GM21576 (cell line): ENCODE data around the gene FLVCR2.

Source experiments
- ATAC-seq: cut with Tn5 transposase; IDR thresholded peaks from one replicate; pipeline ENCODE4 v1.9.1; 2021; ENCODE audit warnings: mild to moderate bottlenecking, moderate library complexity; ENCODE audit not compliant: unreplicated experiment

Gene FLVCR2

GRCh38 chr14:75578102-75578785 lies at the start of gene FLVCR2:
Gene FLVCR2, plus strand, starts transcription at chr14:75578620. Its CDS starts 353 bp downstream, at chr14:75578973.
- ATAC-seq, result peak; percentile 36

- no peak for ATAC-seq
Measured at GRCh38 chr14:75531256-75531655, 47.2 kb upstream of the FLVCR2 start.

- ATAC-seq, result no peak
Measured at GRCh38 chr14:75531660-75532317, 46.6 kb upstream of the FLVCR2 start.

GRCh38 chr14:75533791-75534555 lies 44.4 kb upstream of the FLVCR2 start:
- ATAC-seq, result no peak

- ATAC-seq, result no peak
Measured at GRCh38 chr14:75535164-75535898, 43.1 kb upstream of the FLVCR2 start.

- no peak for ATAC-seq
Measured at GRCh38 chr14:75537071-75537470, 41.3 kb upstream of the FLVCR2 start.

GRCh38 chr14:75539162-75539560 lies 39.3 kb upstream of the FLVCR2 start:
- ATAC-seq, result no peak

GRCh38 chr14:75539561-75540478 lies 38.6 kb upstream of the FLVCR2 start:
- peak; percentile 61 for ATAC-seq

GRCh38 chr14:75540479-75540851 lies 38.0 kb upstream of the FLVCR2 start:
- no peak for ATAC-seq

GRCh38 chr14:75542588-75543091 lies 35.8 kb upstream of the FLVCR2 start:
- ATAC-seq, result peak; percentile 50

GRCh38 chr14:75543253-75543652 lies 35.2 kb upstream of the FLVCR2 start:
- no peak for ATAC-seq

- no peak for ATAC-seq
Measured at GRCh38 chr14:75543786-75544185, 34.6 kb upstream of the FLVCR2 start.

GRCh38 chr14:75545907-75546306 lies 32.5 kb upstream of the FLVCR2 start:
- ATAC-seq, result no peak

GRCh38 chr14:75547552-75548250 lies 30.7 kb upstream of the FLVCR2 start:
- ATAC-seq, result no peak

- no peak for ATAC-seq
Measured at GRCh38 chr14:75548544-75548943, 29.9 kb upstream of the FLVCR2 start.

GRCh38 chr14:75549169-75549568 lies 29.3 kb upstream of the FLVCR2 start:
- ATAC-seq, result peak; percentile 51

GRCh38 chr14:75551021-75551420 lies 27.4 kb upstream of the FLVCR2 start:
- no peak for ATAC-seq

- no peak for ATAC-seq
Measured at GRCh38 chr14:75553157-75553556, 25.3 kb upstream of the FLVCR2 start.

GRCh38 chr14:75553761-75554364 lies 24.6 kb upstream of the FLVCR2 start:
- no peak for ATAC-seq
